Upper lobe of left lung (tissue), 4 donors: ENCODE data around the gene SERTAD1.

Experiments
- CTCF ChIP-seq, 6 experiments: fragments of 450-650 bp in 4 of 6; fragments of 200-600 bp in 2 of 6; sonication (generic) in 2 of 6; IDR thresholded peaks; one replicate each; pipeline ENCODE4 v1.5.1; 2016 to 2019; ENCODE audit warnings: antibody characterized with exemption in 6 of 6
- POLR2A ChIP-seq, 4 donors: fragments of 450-650 bp; IDR thresholded peaks; one replicate each; pipeline ENCODE4 v1.5.1; 2016 to 2017; ENCODE audit warnings: antibody characterized with exemption in 4 of 4, mild to moderate bottlenecking in 2 of 4

- TF ChIP-seq CTCF (IDR thresholded peaks at IDR 0.05) = no peak
- TF ChIP-seq POLR2A (IDR thresholded peaks at IDR 0.05) = no peak
These were observed 6.7 kb downstream of the SERTAD1 start for GRCh38 chr19:40419066-40419612.
